Occipital lobe (tissue), 2 donors: ENCODE measurements around the gene TMEM120B. TPM values are rescaled to one million over a fixed set of nuclear protein-coding genes. Genes with fewer than 3 reads are reported as not detected.

Source experiments
- DNase-seq: peaks from one replicate; lab custom pipeline; 2025; lab: John Stamatoyannopoulos, UW
- total RNA-seq: library from RNA; depleted of rRNA; stranded (reverse); fragments of >200 nt; gene quantifications from one replicate; pipeline ENCODE4 v1.2.3, GENCODE V29; 2014

Gene TMEM120B
- total RNA-seq, 1 donor from 2014 or later: 13.7 TPM

DNA sequence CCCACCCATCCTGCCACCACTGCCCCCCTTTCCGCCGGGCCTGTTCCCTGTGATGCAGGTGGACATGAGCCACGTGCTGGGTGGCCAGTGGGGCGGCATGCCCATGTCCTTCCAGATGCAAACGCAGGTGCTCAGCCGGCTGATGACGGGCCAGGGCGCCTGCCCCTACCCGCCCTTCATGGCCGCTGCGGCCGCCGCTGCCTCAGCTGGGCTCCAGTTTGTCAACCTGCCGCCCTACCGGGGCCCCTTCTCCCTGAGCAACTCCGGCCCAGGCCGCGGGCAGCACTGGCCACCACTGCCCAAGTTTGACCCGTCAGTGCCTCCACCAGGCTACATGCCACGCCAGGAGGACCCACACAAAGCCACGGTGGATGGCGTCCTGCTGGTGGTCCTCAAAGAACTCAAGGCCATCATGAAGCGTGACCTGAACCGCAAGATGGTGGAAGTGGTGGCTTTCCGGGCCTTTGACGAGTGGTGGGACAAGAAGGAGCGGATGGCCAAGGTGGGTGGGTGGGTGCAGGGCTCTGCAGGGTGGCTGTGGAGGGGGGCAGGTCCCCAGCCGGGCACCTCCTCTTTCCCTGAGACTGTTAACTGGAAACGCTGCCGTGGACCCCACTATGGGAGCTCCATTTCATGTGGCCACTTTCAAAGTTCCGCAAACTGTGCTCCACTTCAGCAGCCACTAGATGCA lies 102.0 kb downstream of the TMEM120B start:
- DNase-seq: no peak

DNA sequence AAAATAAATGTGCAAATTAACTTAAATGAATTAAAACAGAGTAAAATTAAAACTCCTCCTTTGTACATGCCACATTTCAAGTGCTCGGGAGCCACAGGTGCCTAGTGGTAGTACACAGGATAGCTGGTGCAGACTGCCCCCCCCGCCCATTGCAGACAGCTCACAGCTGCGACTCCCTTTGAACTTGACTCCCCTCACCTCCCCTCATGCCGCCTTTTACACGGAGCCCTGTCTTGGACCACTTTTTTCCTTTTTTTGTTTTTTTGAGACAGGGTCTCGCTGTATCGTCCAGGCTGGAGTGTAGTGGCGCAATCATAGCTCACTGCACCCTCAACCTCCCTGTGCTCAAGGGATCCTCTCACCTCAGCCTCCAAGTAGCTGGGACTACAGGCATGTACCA lies 102.7 kb downstream of the TMEM120B start:
- DNase-seq: no peak

DNA sequence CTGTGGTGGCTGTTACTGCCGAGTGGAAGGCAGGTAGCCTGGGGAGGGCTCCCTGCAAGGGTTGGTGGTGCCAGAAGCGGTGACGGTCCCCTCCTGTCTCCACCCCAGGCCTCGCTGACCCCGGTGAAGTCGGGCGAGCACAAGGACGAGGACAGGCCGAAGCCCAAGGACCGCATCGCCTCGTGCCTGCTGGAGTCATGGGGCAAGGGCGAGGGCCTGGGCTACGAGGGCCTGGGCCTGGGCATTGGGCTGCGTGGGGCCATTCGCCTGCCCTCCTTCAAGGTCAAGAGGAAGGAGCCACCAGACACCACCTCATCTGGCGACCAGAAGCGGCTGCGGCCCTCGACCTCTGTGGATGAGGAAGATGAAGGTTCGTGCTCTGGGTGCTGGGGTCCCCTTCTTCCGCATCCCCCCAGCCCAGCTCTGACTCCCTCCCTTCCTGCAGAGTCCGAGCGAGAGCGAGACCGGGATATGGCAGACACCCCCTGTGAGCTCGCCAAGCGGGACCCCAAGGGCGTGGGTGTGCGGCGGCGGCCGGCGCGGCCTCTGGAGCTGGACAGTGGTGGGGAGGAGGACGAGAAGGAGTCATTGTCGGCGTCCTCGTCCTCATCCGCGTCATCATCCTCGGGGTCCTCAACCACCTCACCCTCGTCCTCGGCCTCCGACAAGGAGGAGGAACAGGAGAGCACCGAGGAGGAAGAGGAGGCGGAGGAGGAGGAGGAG lies 104.5 kb downstream of the TMEM120B start:
- DNase-seq: no peak

DNA sequence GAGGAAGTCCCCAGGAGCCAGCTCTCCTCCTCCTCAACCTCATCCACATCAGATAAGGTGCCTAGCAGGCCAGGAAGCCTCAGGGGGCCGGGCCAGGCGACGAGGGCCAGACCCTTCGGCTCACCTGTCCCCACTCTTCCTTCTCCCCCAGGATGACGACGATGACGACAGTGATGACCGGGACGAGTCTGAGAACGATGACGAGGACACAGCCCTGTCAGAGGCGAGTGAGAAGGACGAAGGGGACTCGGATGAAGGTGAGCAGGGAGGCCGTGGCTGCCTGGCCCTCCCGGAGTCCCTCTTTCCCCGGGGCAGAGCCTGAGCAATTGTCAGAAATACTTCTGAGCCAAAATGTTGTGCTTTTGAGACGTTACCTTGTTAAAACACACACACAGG lies 105.1 kb downstream of the TMEM120B start:
- no peak for DNase-seq

DNA sequence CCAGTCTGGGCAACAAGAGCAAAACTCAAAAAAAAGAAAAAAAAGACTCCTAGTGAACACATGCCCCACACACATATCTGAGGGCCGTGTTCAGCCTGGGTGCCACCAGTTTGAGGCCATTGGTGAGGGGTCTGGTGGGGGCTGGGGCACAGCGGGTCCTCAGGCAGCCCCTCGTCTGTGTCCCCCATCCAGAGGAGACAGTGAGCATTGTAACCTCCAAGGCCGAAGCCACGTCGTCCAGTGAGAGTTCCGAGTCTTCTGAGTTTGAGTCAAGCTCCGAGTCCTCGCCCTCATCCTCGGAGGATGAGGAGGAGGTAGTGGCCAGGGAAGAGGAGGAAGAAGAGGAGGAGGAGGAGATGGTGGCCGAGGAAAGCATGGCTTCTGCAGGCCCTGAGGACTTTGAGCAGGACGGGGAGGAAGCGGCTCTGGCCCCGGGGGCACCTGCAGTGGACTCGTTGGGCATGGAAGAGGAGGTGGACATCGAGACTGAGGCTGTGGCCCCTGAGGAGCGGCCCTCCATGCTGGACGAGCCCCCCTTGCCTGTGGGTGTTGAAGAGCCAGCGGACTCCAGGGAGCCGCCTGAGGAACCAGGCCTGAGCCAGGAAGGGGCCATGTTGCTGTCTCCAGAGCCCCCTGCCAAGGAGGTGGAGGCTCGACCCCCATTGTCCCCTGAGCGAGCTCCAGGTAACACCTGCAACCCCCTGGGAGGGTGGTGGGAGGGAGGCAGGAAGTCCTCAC lies 106.8 kb downstream of the TMEM120B start:
- DNase-seq: no peak

DNA sequence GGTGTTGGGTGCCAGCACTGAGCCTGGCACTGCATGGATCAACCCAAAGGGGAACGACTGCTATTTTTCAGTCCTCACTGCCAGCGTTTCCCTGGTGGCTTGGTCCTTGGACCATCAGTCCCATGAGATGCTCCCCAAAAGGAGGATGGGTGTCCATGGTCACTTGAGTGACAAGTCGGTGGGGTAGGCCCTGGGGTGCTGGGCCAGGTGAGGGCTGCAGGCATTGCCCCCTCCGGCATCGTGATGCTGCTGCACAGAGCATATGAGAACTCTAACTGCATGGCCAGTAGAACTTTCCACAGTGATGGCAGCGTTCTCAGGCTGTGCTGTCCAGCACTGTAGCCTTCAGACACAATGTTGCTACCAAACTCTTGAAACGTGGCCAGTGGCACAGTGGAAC lies 107.5 kb downstream of the TMEM120B start:
- no peak for DNase-seq

DNA sequence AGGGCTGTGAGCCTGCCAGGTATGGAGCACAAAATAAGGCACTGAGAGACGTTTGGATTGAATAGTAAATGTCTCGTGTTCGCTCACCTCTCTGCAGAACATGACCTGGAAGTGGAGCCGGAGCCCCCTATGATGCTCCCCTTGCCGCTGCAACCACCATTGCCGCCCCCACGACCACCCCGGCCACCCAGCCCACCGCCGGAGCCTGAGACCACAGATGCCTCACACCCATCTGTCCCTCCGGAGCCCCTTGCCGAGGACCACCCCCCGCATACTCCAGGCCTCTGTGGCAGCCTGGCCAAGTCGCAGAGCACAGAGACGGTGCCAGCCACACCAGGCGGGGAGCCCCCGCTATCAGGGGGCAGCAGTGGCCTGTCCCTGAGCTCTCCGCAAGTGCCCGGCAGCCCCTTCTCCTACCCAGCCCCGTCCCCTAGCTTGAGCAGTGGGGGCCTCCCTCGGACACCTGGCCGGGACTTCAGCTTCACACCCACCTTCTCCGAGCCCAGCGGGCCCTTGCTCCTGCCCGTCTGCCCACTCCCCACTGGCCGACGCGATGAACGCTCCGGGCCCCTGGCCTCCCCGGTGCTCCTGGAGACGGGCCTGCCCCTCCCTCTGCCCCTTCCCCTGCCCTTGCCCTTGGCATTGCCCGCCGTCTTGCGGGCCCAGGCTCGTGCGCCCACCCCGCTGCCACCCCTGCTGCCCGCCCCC lies 110.0 kb downstream of the TMEM120B start:
- no peak for DNase-seq

DNA sequence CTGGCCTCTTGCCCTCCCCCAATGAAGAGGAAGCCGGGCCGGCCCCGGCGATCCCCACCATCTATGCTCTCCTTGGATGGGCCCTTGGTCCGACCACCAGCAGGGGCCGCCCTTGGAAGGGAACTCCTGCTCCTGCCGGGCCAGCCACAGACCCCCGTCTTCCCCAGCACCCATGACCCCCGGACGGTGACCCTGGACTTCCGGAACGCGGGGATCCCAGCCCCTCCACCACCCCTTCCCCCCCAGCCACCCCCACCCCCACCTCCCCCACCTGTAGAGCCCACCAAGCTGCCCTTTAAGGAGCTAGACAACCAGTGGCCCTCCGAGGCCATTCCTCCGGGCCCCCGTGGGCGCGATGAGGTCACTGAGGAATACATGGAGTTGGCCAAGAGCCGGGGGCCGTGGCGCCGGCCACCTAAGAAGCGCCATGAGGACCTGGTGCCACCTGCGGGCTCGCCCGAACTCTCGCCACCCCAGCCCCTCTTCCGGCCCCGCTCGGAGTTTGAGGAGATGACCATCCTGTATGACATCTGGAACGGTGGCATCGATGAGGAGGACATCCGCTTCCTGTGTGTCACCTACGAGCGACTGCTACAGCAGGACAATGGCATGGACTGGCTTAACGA lies 110.7 kb downstream of the TMEM120B start:
- no peak for DNase-seq

DNA sequence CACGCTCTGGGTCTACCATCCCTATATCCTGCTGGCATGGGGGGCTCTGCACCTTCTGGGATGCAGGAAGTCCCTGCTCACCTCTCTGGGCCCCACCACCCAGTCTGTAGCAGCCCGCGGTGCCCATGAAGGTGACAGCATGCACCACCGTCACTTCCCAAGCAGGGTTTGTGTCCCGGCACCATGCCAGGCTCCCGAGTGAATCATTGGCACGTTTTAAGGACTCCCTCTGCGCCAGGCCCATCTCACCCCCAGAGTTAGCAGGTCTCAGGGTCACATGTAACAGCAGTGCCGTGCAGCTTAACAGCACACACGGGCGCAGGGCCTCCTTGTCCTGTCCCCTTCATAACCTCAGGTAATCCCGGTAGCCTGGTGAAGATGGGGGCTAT lies 111.2 kb downstream of the TMEM120B start:
- no peak for DNase-seq

DNA sequence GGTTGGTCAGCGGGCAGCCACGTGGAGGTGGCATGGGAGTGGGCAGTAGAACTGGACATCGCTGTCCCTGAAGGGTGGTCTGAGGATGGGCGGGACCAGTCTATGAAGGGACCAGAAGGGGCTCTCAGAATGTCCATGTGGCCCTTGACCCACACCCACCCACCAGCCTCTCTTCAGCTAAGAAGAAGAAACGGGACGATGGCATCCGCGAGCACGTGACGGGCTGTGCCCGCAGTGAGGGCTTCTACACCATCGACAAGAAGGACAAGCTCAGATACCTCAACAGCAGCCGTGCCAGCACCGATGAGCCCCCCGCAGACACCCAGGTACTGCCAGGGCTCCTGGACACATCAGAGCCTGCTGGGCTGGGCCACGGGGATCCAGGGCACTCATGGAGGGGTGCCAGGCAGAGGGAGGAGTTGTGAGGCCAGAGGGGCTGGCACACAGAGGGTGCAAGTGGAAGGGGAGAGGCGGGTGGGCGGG lies 112.5 kb downstream of the TMEM120B start:
- no peak for DNase-seq

DNA sequence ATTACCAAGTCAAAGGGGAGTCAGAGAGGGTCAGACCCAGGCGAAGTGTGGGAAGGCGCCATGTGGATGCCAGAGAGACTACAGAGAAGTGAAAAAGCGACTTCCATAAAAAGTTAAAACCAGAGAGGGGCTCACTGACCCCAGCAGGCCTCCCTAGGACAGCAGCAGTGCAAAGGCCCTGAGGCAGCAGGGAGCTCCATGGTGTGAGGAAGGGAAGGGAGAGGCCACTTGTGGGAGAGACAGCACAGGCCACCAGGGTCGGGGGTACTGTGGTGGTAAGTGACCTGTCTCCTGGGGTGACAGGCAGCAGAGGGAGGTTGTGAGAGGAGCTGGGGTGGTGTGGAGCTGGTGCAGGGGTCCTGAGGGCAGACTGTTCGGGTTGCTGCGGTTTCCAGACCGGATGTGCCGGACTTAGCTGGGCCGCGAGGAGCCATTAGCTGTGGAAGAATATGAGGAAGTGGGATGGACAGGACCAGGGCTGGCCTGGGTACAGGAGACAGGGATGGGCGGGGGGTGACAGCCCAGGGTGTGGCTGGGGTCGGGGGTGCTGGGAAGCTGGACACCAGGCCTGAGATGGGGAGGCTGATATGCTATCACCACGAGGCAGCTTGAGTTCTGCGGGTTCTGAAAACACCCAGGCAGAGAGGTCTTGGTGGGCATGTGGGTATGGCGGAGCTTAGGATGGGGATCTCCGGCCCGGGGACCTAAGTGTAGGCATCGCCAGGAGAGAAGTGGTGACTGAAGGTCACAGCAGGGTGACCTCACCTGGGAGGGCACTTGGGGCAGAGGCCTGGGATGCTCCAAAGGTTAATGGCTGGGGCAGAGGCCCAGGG lies 114.0 kb downstream of the TMEM120B start:
- DNase-seq: no peak

DNA sequence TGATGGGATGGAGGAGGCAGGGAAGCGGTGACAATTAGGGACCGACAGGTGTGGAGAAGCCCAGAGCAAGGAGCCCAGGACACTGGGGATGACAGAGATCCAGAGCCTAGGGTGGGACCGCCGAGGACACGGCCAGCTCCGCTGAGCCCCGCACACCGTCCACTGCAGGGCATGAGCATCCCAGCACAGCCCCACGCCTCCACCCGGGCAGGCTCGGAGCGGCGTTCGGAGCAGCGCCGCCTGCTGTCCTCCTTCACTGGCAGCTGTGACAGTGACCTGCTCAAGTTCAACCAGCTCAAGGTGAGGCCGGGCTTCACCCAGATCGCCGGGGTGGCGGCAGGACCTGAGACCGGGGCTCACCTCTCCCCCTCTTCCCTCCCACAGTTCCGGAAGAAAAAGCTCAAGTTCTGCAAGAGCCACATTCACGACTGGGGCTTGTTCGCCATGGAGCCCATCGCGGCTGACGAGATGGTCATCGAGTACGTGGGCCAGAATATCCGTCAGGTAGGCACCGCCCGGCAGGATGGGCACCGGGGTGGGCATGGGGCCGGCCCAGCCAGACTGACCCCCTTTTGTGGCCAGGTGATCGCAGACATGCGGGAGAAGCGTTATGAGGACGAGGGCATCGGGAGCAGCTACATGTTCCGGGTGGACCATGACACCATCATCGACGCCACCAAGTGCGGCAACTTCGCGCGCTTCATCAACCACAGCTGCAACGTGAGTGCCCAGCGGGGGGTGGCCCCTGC lies 115.0 kb downstream of the TMEM120B start:
- no peak for DNase-seq

DNA sequence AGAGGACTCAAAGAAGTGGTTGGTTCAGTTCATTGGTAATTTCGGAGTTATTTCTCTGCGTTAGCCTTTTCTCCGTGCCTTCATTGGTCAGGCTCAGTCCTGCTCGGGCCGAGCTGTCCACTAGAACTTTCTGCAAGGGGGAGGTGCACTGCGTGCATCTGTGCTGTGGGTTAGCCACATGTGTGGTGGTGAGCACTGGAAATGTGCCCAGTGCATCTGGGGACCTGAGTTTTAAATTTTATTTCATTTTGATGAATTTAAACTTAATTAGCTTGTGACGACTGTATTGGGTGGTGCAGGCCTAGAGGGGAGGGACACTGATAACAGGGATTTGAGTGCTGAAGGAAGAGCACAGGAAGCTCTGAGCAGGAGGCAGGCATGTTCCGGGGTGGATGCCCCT lies 115.8 kb downstream of the TMEM120B start:
- no peak for DNase-seq

DNA sequence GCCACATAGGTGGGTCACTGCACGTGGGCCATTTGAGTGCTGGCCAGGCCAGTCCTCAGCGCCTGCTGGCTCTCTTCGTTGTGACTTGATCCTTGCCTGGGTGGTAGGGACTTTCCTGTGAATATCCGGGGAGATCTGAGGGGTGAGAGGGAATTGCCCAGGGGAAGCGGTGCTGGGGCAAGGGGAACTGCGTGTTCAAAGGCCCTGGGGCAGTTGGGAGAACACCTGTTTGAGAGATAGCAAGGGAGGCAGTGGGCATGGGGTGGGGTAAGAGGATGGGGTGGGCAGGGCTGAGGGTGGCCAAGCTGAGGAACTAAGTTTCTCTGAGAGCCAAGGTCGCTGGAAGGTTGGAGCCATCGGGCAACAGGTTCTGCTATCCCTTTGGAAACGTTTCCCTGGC lies 116.3 kb downstream of the TMEM120B start:
- DNase-seq: no peak

DNA sequence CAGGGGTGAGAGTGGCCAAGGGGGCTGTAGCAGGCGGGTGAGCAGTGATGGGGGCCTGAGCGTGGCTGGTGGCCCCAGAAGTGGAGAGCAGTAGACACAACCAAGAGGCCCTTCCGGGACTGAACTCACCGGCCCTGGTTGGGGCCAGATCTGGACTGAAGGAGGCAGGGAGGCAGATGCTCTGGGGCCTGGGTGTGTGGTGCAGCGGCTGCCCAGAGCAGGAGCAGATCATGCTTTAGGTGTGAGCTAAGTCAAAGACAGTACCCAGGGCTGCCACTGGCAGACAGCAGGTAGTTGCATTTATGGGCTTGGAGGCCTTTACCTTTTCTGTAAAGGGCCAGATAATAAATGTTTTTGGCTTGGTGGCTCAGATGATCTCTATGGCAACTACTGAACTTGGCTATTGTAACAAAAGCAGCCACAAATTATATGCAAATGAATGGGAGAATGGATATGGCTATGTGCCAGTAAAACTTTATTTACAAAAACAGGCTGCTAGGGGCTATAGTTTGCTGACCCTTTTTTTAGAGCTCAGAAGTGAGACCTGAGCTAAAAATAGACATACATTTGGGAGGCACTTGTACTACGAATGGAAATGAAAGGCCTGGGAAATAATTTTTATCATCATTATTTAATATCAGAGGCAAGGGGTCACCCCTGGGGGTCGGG lies 116.8 kb downstream of the TMEM120B start:
- DNase-seq: no peak

DNA sequence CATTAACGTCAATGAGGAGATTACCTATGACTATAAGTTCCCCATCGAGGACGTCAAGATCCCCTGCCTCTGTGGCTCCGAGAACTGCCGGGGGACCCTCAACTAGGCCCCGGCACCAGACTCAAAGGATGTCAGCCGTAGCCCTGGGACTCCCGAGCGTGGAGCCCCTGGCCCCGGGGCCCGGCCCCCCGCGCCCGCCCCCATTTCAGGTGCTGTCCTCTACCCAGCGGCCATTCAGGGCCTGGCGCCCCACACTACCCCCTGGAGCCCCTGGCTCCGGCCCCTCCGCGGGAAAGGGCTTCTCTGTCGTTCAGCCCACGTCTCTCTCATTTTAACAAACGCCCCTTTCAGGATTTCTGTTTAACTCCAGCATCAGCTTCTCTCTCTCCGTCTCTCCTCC lies 117.6 kb downstream of the TMEM120B start:
- DNase-seq: no peak

DNA sequence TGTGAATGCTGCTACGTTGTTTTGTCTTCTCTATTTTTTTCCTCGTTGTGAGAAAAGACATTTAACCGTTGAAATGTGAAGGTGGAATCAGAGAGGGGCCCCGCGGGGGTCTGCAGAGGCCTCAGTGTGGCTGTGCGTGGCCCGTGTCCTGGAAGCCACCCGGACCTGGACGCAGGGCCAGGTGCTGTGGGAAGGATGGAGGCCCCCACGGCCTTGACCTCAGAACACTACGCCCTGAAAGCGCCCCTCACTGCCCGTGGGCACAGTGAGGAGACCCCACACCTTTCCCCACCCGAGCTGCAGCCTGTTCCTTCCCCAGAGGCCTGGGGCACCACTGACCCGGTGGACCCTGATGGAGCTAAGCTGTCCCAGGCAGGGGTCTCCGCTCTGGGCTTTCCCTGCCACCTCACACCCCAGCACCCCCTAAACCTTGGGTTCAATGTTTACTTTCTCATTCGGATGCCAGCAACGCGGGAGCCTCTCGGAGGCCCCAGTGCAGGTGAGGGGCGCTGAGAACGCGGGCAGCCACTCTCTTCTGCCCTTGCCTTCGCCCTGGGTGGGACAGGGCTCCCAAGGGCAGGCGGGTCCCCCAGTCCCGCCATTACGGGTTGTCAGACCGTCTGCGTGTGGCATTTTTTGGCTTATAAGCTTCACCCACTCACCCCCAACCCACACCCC lies 118.2 kb downstream of the TMEM120B start:
- no peak for DNase-seq
